Sigmoid colon (tissue), 7 donors: ENCODE results near the gene OR2T1. TPM values are rescaled to one million over a fixed set of nuclear protein-coding genes. Genes with fewer than 3 reads are reported as not detected.
"Not testable (repeated sequence)": the region's sequence is repeated elsewhere in the genome, so short reads cannot be mapped to it uniquely, and the experiment has no call there.

Source experiments
- DNase-seq: peaks from one replicate; pipeline ENCODE4 v3.0.0-alpha.2; 2019
- H3K27ac ChIP-seq, 4 donors: fragments of 200-600 bp; sonication (generic); one replicate each; pipeline ENCODE4 v1.5.1; 2016 to 2019; ENCODE audit warnings: mild to moderate bottlenecking in 1 of 4
- H3K27me3 ChIP-seq, 3 donors: fragments of 200-600 bp; sonication (generic); one replicate each; pipeline ENCODE4 v1.5.1; 2019; ENCODE audit warnings: mild to moderate bottlenecking in 1 of 3
- H3K36me3 ChIP-seq, 4 donors: fragments of 200-600 bp; sonication (generic); one replicate each; pipeline ENCODE4 v1.5.1; 2016 to 2019
- H3K4me1 ChIP-seq, 4 donors: fragments of 200-600 bp; sonication (generic); one replicate each; pipeline ENCODE4 v1.5.1; 2017 to 2019
- H3K4me3 ChIP-seq, 4 donors: fragments of 200-600 bp; sonication (generic); one replicate each; pipeline ENCODE4 v1.5.1; 2017 to 2019; ENCODE audit warnings: mild to moderate bottlenecking in 2 of 4, moderate library complexity in 1 of 4
- H3K9me3 ChIP-seq, 4 donors: fragments of 200-600 bp in 3 of 4; sonication (generic) in 3 of 4; one replicate each; pipeline versions ENCODE4 v1.5.1 to v1.6.1; 2013 to 2019
- WGBS, 2 donors: extraction: QIAGEN DNeasy Blood & Tissue Kit; methylation state at CpG; one replicate each; pipeline ENCODE4 v1.1.7; 2013; 5-methylcytosine and 5-hydroxymethylcytosine counted together
- intact Hi-C: fragments of 100-400 bp; cut with DNase I; formaldehyde crosslinking; loops from one replicate; pipeline ENCODE4 v1.15.1; 2023
- polyA plus RNA-seq, 3 donors: library from polyadenylated mRNA; stranded (reverse); fragments of 200-250 nt; gene quantifications; one replicate each; pipeline ENCODE4 v1.2.3, GENCODE V29; 2013
- total RNA-seq, 4 donors: library from RNA; depleted of rRNA; stranded (reverse); fragments of >200 nt; gene quantifications; one replicate each; pipeline ENCODE4 v1.1.0, GENCODE V29; 2016
- donor health status: healthy with polysubstance abuse.
- donor health status: Bipolar disorder and iron deficiency.
- donor health status: healthy.

OR2T1 gene
- total and polyA plus RNA-seq, 7 donors, result not detected

- H3K9me3 ChIP-seq, result not testable (repeated sequence)
- 73 to 81% methylated on average over 1 of the region's 2 CpGs for WGBS, 2 donors
Measured at GRCh38 chr1:248442500-248443277, 39.8 kb downstream of the OR2T1 start.

GRCh38 chr1:248444603-248445002 is 41.8 kb downstream of the OR2T1 start:
- H3K9me3 ChIP-seq, DNase-seq, H3K4me1 ChIP-seq, H3K27ac ChIP-seq, intact Hi-C loops, H3K27me3 ChIP-seq, H3K36me3 ChIP-seq, H3K4me3 ChIP-seq: not testable (repeated sequence)
- 80 to 84% methylated on average over 4 of the region's 4 CpGs for WGBS, 2 donors

More at GRCh38 chr1:248442500-248443277, 39.8 kb downstream of the OR2T1 start:
- H3K4me3 ChIP-seq, H3K4me1 ChIP-seq, H3K27ac ChIP-seq, H3K27me3 ChIP-seq, intact Hi-C loops, DNase-seq, H3K36me3 ChIP-seq: not testable (repeated sequence)

- H3K4me3 ChIP-seq, H3K4me1 ChIP-seq, H3K27ac ChIP-seq, H3K36me3 ChIP-seq, DNase-seq, H3K9me3 ChIP-seq, H3K27me3 ChIP-seq, intact Hi-C loops: not testable (repeated sequence)
- no CpG with 5 or more reads among the region's 2 CpGs for WGBS, 2 donors
Measured at GRCh38 chr1:248445399-248445798, 42.6 kb downstream of the OR2T1 start, which contains the start of gene OR2T2. Gene OR2T2 (plus strand): TSS chr1:248445637. CDS start chr1:248452798, 7,161 bp downstream.

GRCh38 chr1:248448409-248449074 is 45.7 kb downstream of the OR2T1 start:
- H3K27ac ChIP-seq, H3K36me3 ChIP-seq, H3K4me1 ChIP-seq, DNase-seq, H3K9me3 ChIP-seq, intact Hi-C loops, H3K4me3 ChIP-seq, H3K27me3 ChIP-seq: not testable (repeated sequence)
- WGBS, 2 donors, result no CpG with 5 or more reads among the region's 4 CpGs

- DNase-seq, H3K4me1 ChIP-seq, H3K27ac ChIP-seq, intact Hi-C loops, H3K36me3 ChIP-seq, H3K4me3 ChIP-seq, H3K9me3 ChIP-seq, H3K27me3 ChIP-seq: not testable (repeated sequence)
- 84 to 87% methylated on average over 5 of the region's 6 CpGs for WGBS, 2 donors
Measured at GRCh38 chr1:248449821-248450465, 47.1 kb downstream of the OR2T1 start.

GRCh38 chr1:248450466-248451145 is 47.8 kb downstream of the OR2T1 start:
- H3K4me1 ChIP-seq, DNase-seq, intact Hi-C loops, H3K4me3 ChIP-seq, H3K27ac ChIP-seq, H3K9me3 ChIP-seq, H3K27me3 ChIP-seq, H3K36me3 ChIP-seq: not testable (repeated sequence)
- 60 to 62% methylated on average over 2 of the region's 5 CpGs for WGBS, 2 donors

GRCh38 chr1:248453619-248454018 is 50.8 kb downstream of the OR2T1 start:
- DNase-seq, intact Hi-C loops, H3K4me1 ChIP-seq, H3K9me3 ChIP-seq, H3K4me3 ChIP-seq, H3K27me3 ChIP-seq, H3K27ac ChIP-seq, H3K36me3 ChIP-seq: not testable (repeated sequence)
- WGBS, 2 donors, result 87 to 95% methylated on average over 7 of the region's 7 CpGs

- H3K36me3 ChIP-seq, H3K4me3 ChIP-seq, intact Hi-C loops, H3K27me3 ChIP-seq, DNase-seq, H3K27ac ChIP-seq, H3K9me3 ChIP-seq, H3K4me1 ChIP-seq: not testable (repeated sequence)
- WGBS, 2 donors, result 64 to 72% methylated on average over 1 to 2 of the region's 4 CpGs
Measured at GRCh38 chr1:248455045-248455444, 52.2 kb downstream of the OR2T1 start.

GRCh38 chr1:248456635-248457034 is 53.8 kb downstream of the OR2T1 start:
- H3K27ac ChIP-seq, H3K9me3 ChIP-seq, H3K27me3 ChIP-seq, H3K4me3 ChIP-seq, H3K4me1 ChIP-seq, H3K36me3 ChIP-seq, intact Hi-C loops, DNase-seq: not testable (repeated sequence)
- no CpG with 5 or more reads among the region's 2 CpGs for WGBS, 2 donors

Other genes with a start within 250 kb of the OR2T1 start
- under 1 TPM in 1 of 4 donors, not detected in 3; 0.36 TPM for gene OR2M2, start 228.2 kb upstream of the OR2T1 start, total RNA-seq
- gene OR2M2, start 228.2 kb upstream of the OR2T1 start, polyA plus RNA-seq, result not detected
- not detected for gene OR2M3, start 205.8 kb upstream of the OR2T1 start, total RNA-seq
- gene OR2M3, start 205.8 kb upstream of the OR2T1 start, polyA plus RNA-seq, result not detected
- gene OR2M4, start 171.6 kb upstream of the OR2T1 start, total RNA-seq, result not detected
- gene OR2M4, start 171.6 kb upstream of the OR2T1 start, polyA plus RNA-seq, result not detected
- not detected for gene OR2T33, start 125.1 kb upstream of the OR2T1 start, total RNA-seq
- not detected for gene OR2T33, start 125.1 kb upstream of the OR2T1 start, polyA plus RNA-seq
- not detected for gene OR2T12, start 99.6 kb upstream of the OR2T1 start, total RNA-seq
- gene OR2T12, start 99.6 kb upstream of the OR2T1 start, polyA plus RNA-seq, result not detected
- not detected for gene OR2M7, start 78.5 kb upstream of the OR2T1 start, total RNA-seq
- gene OR2M7, start 78.5 kb upstream of the OR2T1 start, polyA plus RNA-seq, result not detected
- not detected for gene OR14C36, start 54.3 kb upstream of the OR2T1 start, total RNA-seq
- gene OR14C36, start 54.3 kb upstream of the OR2T1 start, polyA plus RNA-seq, result not detected
- not detected for gene OR2T4, start 41.4 kb upstream of the OR2T1 start, total RNA-seq
- not detected for gene OR2T4, start 41.4 kb upstream of the OR2T1 start, polyA plus RNA-seq
- gene OR2T6, start 27.3 kb upstream of the OR2T1 start, total RNA-seq, result not detected
- not detected for gene OR2T6, start 27.3 kb upstream of the OR2T1 start, polyA plus RNA-seq
- not detected for gene OR2T2, start 42.6 kb downstream of the OR2T1 start, total RNA-seq
- gene OR2T2, start 42.6 kb downstream of the OR2T1 start, polyA plus RNA-seq, result not detected
- not detected for gene OR2T3, start 70.3 kb downstream of the OR2T1 start, total RNA-seq
- gene OR2T3, start 70.3 kb downstream of the OR2T1 start, polyA plus RNA-seq, result not detected
- not detected for gene OR2T5, start 85.5 kb downstream of the OR2T1 start, total RNA-seq
- not detected for gene OR2T5, start 85.5 kb downstream of the OR2T1 start, polyA plus RNA-seq
- not detected for gene OR2G6, start 105.0 kb downstream of the OR2T1 start, total RNA-seq
- gene OR2G6, start 105.0 kb downstream of the OR2T1 start, polyA plus RNA-seq, result not detected
- not detected for gene OR2T29, start 159.7 kb downstream of the OR2T1 start, total RNA-seq
- not detected for gene OR2T29, start 159.7 kb downstream of the OR2T1 start, polyA plus RNA-seq
- not detected for gene OR2T34, start 171.7 kb downstream of the OR2T1 start, total RNA-seq
- gene OR2T34, start 171.7 kb downstream of the OR2T1 start, polyA plus RNA-seq, result not detected
- gene OR2T10, start 194.7 kb downstream of the OR2T1 start, total RNA-seq, result not detected
- gene OR2T10, start 194.7 kb downstream of the OR2T1 start, polyA plus RNA-seq, result under 1 TPM in 1 of 3 donors, not detected in 2; 0.01 TPM
- not detected for gene OR2T11, start 232.0 kb downstream of the OR2T1 start, total RNA-seq
- not detected for gene OR2T11, start 232.0 kb downstream of the OR2T1 start, polyA plus RNA-seq
- gene OR2T35, start 242.2 kb downstream of the OR2T1 start, total RNA-seq, result not detected
- not detected for gene OR2T35, start 242.2 kb downstream of the OR2T1 start, polyA plus RNA-seq